ENCODE measurements around the gene MAP4K1.
A peak's percentile ranks its signal among the peaks of the same experiment; 100 is the strongest.
"Not testable (repeated sequence)": the region's sequence is repeated elsewhere in the genome, so short reads cannot be mapped to it uniquely, and the experiment has no call there.

The MAP4K1 gene

DNA sequence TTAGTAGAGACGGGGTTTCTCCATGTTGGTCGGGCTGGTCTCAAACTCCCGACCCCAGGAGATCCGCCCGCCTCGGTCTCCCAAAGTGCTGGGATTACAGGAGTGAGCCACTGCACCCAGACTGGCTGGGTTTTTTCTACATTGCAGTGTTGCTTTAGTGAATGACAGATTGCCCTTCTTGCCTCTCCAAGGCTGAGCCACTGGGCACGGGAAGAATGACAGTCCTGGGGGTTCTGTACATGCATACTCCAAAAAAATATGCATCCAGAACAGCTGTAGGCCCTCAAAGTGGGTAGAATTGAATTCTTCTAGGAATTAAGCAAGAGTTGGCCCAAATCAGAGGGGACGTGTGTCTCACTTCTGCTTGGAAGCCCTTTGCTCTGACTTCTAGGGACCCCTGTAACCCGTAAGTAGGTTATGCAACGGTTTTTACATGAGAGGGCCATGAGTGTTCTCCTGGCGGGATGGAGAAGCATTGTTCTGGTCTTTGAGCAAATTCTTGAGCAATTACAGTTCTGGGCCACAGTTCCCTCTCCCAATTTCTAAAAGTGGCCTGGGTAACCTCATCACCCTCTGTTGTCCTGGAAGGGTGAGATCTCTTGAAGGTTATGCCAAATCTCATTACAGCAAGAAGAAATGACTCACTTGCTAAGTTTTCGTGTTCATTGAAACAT, 33.3 kb upstream of the MAP4K1 start:
- DNase-seq = no peak

GRCh38 chr19:38650172-38650775, 32.5 kb upstream of the MAP4K1 start:
- DNase-seq = no peak

DNA sequence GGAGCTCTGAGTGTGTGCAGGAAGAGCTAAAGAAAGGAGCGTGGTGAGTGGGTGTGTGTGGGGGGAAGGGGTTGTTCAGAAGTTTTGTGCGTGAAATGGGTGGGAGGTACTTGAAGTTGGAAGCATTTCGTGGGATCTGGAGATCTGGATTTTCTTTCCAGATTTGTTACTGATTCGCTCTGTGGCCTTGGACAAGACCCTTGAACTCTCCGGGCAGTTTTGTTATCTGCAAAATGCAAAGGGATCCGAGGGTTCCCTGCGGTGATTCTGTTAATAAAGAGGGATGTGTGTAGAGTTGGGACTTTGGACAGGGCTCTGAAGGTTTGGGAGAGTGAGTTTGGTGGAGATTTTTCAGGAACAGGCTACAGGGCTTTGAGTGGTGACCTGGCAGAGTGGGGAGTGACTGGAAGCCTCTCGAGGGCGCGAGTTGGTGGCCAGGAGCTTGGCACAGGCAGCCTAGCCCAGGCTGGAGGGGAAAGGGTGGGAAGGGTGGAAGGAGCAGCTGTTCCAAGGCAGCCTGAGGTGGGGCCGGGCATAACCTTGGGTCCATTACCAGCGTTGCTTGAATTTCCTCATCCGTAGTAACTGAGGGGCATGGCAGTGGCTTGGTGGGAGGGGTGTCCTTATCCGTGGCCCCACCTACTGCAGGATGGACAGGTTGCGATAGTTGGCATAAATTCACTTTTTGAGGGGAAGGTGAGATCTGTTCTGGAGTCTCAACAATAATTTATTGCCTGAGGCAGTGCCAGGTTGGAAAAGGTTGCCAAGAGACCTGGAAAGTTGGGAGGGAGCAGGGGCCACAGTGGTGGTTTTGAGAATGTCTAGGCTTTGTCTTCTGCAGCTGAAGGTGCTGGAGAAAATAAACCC, 31.8 kb upstream of the MAP4K1 start:
- DNase-seq = no peak

DNA sequence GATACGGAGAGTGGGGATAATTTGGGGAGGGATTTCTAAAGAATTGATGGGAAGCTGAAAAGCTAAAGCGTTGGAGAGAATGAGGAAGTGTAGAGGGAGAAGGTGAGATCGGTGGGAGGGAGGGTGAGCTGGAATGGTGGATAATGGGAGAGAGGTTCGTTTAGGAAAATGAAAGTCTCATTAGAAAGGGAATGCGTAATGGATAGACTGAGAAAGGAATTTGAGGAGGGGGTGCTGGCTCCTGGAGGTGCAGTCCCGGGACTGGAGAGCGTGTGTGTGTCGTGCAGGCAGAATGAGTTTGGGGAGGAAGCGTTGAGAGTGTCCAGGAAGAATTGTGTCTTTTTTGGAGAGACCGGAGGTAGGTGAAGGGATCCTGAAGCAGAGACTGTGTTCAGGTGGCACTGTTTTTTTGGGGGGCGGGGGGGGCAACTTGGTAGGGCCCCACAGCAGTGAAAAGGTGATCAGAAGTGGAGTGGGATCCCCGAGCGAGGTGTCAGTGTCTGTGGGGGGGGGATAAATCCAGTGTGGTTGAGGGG, 31.1 kb upstream of the MAP4K1 start:
- DNase-seq = no peak

DNA sequence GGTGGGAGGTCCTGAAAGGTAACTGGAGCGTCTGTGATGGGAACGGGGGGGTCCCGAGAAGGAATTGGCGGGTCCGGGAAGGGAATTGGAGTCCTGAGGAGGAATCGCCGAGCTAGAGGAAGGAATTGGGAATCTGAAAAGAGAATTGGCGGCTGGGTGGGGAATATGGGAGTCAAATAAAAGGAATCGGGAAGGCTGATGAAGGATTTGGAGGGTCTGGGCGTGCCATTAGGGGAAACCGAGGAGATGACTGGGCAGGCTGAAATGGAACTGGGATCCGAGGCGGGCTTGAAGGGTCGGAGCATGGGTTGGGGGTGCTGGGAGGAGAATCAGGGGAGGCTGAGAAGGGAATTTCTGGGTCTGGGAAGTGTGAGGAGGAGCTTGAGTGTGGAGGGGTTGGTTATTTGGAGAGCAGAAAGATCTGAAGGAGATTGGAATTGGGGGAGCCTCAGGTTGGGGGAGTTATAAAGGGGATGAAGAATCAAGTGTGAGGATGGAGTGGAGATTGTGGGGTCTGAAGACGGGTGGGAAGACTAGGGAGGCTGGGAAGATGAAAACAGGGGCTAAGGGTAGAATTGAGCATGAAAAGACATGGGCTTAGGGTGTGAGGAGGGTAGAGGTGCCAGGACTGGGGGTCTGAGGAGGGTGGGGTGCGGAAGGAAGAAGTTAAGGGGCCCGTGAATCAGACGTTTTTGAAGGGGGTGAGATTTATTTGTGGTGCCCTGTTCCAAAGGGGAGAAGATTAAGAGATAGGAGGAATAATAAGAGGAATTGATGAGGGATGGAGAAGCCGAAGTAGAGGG, 30.4 kb upstream of the MAP4K1 start:
- DNase-seq = no peak

DNA sequence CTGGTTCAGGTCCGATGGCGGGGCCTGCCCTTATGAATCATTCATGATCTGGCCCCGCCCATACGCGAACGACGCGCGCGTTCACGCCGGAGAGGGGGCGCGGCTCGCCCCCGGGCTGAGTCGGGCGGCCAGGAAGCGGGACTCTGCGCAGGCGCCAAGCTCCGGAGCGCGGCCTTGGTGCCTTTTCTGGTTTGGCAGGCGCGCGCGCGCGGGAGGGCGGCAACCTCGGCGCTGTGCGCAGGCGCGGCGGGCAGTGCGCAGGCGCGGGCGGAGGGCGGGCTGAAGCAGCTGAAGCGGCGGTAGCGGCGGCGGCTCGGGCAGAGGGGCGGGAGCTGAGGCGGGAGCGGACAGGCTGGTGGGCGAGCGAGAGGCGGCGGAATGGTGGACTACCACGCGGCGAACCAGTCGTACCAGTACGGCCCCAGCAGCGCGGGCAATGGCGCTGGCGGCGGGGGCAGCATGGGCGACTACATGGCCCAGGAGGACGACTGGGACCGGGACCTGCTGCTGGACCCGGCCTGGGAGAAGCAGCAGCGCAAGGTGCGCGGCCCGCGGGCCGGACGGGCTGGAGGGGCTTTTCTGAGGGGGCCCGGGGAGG, 29.7 kb upstream of the MAP4K1 start, which contains the start of gene ACTN4:
TSS of gene ACTN4 (plus strand) at position 282 of the 598 bp plus-strand sequence. CDS start at position 379, 97 bp downstream.
- DNase-seq = peak; percentile 100

DNA sequence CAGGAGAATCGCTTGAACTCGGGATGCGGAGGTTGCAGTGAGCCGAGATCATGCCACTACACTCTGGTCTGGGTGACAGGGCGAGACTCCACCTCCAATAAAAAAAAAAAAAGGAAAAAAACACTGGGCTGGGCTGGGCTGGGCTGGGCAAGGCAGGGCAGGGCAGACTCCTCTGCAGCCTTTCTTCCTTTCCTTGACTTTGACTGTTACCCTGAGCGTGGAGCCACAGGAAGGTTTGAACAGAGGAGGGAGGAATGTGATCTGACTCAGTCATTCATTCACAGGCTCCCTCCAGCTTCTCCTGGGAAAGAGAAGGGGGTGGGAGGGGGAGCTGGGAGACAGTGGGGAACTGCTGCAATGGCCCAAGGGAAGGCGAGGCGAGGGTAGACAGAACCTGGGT, 27.0 kb upstream of the MAP4K1 start:
- no peak for DNase-seq

- no peak for DNase-seq
These were observed 24.4 kb upstream of the MAP4K1 start for GRCh38 chr19:38642176-38642575.

DNA sequence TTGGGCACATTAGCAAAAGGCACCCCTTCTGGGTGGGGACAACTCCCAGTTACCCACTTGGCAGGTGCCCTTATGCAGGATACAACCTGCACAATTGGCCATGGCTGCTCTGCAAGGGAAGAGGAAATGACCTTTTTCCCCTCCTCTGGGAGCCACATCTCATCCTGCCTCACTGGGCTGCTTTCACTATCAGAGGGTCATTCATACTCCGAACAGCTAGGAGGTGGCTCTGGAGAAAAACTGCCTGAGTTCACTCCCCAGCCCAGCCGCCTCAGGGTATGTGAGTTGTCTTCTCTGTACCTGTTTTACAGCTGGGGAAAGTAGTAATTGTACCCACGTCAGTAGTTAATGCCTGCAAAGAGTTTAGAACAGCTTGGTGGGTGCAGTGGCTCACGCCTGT, 22.6 kb upstream of the MAP4K1 start:
- no peak for DNase-seq

DNA sequence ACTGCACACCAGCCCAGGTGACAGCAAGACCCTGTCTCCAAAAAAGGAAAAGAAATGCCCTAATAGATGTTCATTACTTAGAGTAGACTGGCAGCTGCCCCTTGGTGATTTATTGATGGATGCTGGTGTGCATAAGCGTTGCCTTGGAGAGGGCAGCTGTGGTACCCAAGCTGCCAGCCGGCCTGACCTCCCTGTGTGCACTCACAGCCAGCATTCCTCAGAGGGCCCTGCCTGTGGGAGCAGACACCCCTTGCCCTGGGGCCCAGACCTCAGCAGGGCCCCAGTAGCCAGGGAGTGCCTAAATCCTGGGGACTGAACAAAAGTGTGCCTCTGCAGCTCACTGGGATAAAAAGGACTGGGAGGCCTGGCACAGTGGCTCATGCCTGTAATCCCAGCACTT, 21.9 kb upstream of the MAP4K1 start:
- no peak for DNase-seq

GRCh38 chr19:38638461-38638860, 20.7 kb upstream of the MAP4K1 start:
- no peak for DNase-seq

GRCh38 chr19:38635483-38636399, 18.0 kb upstream of the MAP4K1 start:
- DNase-seq = no peak

- peak; percentile 83 for DNase-seq
These were observed 17.2 kb upstream of the MAP4K1 start for GRCh38 chr19:38634757-38635482.

DNA sequence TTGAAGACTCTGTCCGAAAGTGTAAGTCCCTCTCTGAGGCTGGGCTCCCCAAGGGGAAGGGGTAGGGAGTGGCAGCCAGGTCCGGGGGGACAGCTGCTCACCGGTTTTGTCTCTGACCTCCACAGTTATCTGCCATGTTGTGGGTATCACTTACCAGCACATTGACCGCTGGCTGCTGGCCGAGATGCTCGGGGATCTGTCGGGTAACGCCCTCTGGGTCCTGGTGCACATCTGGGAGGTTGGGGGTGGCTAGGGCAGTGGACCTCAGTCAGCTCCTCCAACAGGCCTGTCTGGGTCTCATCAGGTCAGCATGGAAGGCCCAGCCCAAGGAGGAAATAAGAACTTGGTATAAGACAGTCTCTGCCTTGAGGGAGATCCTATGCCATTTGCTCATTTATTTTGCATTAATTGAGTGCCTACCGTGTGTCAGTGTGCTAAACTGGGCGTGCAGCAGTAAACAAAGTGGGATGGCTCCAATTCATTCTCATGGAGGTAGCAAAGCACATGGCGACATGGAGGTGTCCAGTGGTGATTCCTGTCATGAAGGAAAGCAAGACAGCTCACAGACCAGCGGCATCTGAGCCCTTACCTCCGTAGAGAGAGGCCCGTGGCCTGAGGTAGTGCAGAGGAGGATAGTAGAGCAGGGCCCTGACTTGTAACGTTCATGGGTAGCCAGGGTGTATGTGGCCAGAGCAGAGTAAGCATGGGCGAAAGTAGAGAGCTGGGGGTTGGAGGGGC, 14.9 kb upstream of the MAP4K1 start:
- no peak for DNase-seq

GRCh38 chr19:38631811-38632475, 14.2 kb upstream of the MAP4K1 start:
- DNase-seq = not testable (repeated sequence)

GRCh38 chr19:38631301-38631700, 13.5 kb upstream of the MAP4K1 start:
- not testable (repeated sequence) for DNase-seq

- no peak for DNase-seq
These were observed 11.8 kb upstream of the MAP4K1 start for GRCh38 chr19:38629568-38629967.

DNA sequence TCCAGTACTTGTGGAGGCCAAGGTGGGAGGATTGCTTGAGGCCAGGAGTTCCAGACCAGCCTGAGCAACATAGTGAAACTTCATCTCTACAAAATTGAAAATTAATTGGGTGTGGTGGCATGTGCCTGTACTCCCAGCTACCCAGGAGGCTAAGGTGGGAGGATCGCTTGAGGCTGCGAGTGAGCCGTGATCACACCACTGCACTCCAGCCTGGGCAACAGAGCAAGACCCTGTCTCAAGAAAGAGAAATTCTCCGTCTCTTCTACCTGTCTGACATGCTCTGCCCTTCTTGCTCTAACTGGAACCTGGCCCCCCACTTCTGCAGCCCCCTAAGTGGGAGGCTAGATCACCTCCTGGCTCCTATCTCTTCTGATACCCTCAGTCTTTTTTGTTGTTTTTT, 8.6 kb upstream of the MAP4K1 start:
- no peak for DNase-seq

GRCh38 chr19:38624822-38625221, 7.1 kb upstream of the MAP4K1 start:
- DNase-seq = no peak
